K562 (cell line): Measurements from ENCODE around the gene SLC25A17.

Source experiments
- EZH2 ChIP-seq: IDR thresholded peaks from 2 replicates; pipeline ENCODE4 v1.6.1; 2012; ENCODE audit warnings: low read depth, mild to moderate bottlenecking, inconsistent platforms, low read length, borderline replicate concordance
- FOXA3 ChIP-seq, 2 experiments: fragments of 450-650 bp in 1 of 2; sonication (generic) in 1 of 2; formaldehyde crosslinking; IDR thresholded peaks in 1 of 2; conservative IDR thresholded peaks in 1 of 2; 2 replicates each; pipeline versions ENCODE4 v1.4.0 to v1.8.0; 2020 to 2022; ENCODE audit warnings: mild to moderate bottlenecking in 2 of 2, missing genetic modification reagents in 1 of 2
- HDAC8 ChIP-seq: fragments of 450-650 bp; IDR thresholded peaks from 2 replicates; pipeline ENCODE4 v1.6.1; 2016; ENCODE audit warnings: mild to moderate bottlenecking, missing genetic modification characterization, moderate library complexity, missing compliant biosample characterization
- MAFK ChIP-seq: IDR thresholded peaks from 2 replicates; pipeline ENCODE4 v1.6.1; 2011; ENCODE audit warnings: low read length, improper control_type of control experiment
- MCM7 ChIP-seq, 2 experiments: fragments of 450-650 bp; IDR thresholded peaks; 2 replicates each; pipeline ENCODE4 v1.6.1; 2016 to 2018
- MYNN ChIP-seq, 2 experiments: sonication (generic); formaldehyde crosslinking in 1 of 2; IDR thresholded peaks; 2 replicates each; pipeline versions ENCODE4 v1.5.0 to v1.6.1; 2016 to 2020; ENCODE audit warnings: antibody characterized with exemption in 1 of 2, missing genetic modification reagents in 1 of 2
- NR4A1 ChIP-seq, 2 experiments: fragments of 250-450 bp in 1 of 2; fragments of 450-650 bp in 1 of 2; sonication (Bioruptor Pico) in 1 of 2; IDR thresholded peaks; 2 replicates each; pipeline versions ENCODE4 v1.4.0 to v1.6.1; 2016 to 2020; ENCODE audit warnings: mild to moderate bottlenecking in 2 of 2, missing compliant biosample characterization in 1 of 2, missing genetic modification characterization in 1 of 2, moderate library complexity in 1 of 2
- PHB ChIP-seq: fragments of 250-450 bp; sonication (Bioruptor Pico); IDR thresholded peaks from 2 replicates; pipeline ENCODE4 v1.5.0; 2021
- RFX5 ChIP-seq: IDR thresholded peaks from 2 replicates; pipeline ENCODE4 v1.6.1; 2011; ENCODE audit warnings: low read depth, mild to moderate bottlenecking, improper control_type of control experiment, low read length
- SMC3 ChIP-seq: conservative IDR thresholded peaks from 2 replicates; pipeline ENCODE4 v1.6.1; 2011; ENCODE audit warnings: low read depth, low read length, improper control_type of control experiment; ENCODE audit not compliant: insufficient read depth
- ZNF143 ChIP-seq: sonication (generic); formaldehyde crosslinking; IDR thresholded peaks from 2 replicates; pipeline ENCODE4 v1.9.0; 2022; ENCODE audit warnings: mild to moderate bottlenecking, missing genetic modification reagents
- TF ChIP-seq, protein P1 (sequence below): sonication (generic); formaldehyde crosslinking; IDR thresholded peaks from 2 replicates; pipeline ENCODE4 v1.9.0; 2022; ENCODE audit warnings: mild to moderate bottlenecking, missing genetic modification reagents
- TF ChIP-seq, protein P2 (sequence below), 3 experiments: IDR thresholded peaks in 2 of 3; conservative IDR thresholded peaks in 1 of 3; 2 replicates each; pipeline ENCODE4 v1.5.1; 2011 to 2012; ENCODE audit warnings: low read length in 3 of 3, mild to moderate bottlenecking in 3 of 3, control low read depth in 2 of 3, improper control_type of control experiment in 1 of 3, inconsistent platforms in 1 of 3, low read depth in 1 of 3, mixed read lengths in 1 of 3, moderate library complexity in 1 of 3; ENCODE audit not compliant: insufficient read depth in 2 of 3
- TF ChIP-seq, protein P3 (sequence below), 2 experiments: fragments of 450-650 bp; IDR thresholded peaks; 2 replicates each; pipeline ENCODE4 v1.6.1; 2016

DNA sequence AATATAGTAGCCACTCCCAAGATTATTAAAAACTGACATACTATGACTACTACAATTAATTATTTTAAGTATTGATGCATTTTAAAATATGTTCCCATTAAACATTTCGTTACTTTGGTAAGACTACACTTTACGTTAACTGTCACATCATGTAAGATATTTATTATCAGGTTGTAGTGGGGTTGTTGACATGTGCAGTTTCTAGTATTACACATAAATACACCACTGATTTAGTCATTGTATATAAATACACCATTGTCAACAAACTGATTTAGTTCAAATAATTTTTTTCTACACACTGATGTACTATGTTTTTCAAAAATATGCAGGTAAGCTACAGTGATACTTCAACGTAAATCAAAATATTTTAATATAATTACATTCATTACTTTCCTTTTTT, 25.8 kb upstream of the SLC25A17 start:
- TF ChIP-seq ZNF143 (CRISPR knock-in tag) (no peak), MYNN (IDR thresholded peaks at IDR 0.05) (no peak), MYNN (CRISPR knock-in tag; IDR thresholded peaks at IDR 0.05) (no peak), EZH2 (no peak), RFX5 (no peak), MAFK (no peak), FOXA3 (CRISPR knock-in tag; conservative IDR thresholded peaks at IDR 0.05 in 1 of 2, IDR thresholded peaks at IDR 0.05 in 1 of 2) (no peak), NR4A1 (CRISPR knock-in tag; IDR thresholded peaks at IDR 0.05) (no peak), NR4A1 (tag; IDR thresholded peaks at IDR 0.05) (no peak), SMC3 (no peak), MCM7 (IDR thresholded peaks at IDR 0.05) (no peak), PHB (CRISPR knock-in tag) (no peak), HDAC8 (no peak)
- TF ChIP-seq, protein P1, sequence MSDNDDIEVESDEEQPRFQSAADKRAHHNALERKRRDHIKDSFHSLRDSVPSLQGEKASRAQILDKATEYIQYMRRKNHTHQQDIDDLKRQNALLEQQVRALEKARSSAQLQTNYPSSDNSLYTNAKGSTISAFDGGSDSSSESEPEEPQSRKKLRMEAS: no peak
- TF ChIP-seq, protein P2, sequence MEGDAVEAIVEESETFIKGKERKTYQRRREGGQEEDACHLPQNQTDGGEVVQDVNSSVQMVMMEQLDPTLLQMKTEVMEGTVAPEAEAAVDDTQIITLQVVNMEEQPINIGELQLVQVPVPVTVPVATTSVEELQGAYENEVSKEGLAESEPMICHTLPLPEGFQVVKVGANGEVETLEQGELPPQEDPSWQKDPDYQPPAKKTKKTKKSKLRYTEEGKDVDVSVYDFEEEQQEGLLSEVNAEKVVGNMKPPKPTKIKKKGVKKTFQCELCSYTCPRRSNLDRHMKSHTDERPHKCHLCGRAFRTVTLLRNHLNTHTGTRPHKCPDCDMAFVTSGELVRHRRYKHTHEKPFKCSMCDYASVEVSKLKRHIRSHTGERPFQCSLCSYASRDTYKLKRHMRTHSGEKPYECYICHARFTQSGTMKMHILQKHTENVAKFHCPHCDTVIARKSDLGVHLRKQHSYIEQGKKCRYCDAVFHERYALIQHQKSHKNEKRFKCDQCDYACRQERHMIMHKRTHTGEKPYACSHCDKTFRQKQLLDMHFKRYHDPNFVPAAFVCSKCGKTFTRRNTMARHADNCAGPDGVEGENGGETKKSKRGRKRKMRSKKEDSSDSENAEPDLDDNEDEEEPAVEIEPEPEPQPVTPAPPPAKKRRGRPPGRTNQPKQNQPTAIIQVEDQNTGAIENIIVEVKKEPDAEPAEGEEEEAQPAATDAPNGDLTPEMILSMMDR (IDR thresholded peaks at IDR 0.05 in 2 of 3, conservative IDR thresholded peaks at IDR 0.05 in 1 of 3; ENCODE audit: insufficient read depth in 2 of 3, low read depth in 1 of 3, low read length in 3 of 3): no peak
- TF ChIP-seq, protein P3, sequence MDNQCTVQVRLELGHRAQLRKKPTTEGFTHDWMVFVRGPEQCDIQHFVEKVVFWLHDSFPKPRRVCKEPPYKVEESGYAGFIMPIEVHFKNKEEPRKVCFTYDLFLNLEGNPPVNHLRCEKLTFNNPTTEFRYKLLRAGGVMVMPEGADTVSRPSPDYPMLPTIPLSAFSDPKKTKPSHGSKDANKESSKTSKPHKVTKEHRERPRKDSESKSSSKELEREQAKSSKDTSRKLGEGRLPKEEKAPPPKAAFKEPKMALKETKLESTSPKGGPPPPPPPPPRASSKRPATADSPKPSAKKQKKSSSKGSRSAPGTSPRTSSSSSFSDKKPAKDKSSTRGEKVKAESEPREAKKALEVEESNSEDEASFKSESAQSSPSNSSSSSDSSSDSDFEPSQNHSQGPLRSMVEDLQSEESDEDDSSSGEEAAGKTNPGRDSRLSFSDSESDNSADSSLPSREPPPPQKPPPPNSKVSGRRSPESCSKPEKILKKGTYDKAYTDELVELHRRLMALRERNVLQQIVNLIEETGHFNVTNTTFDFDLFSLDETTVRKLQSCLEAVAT (IDR thresholded peaks at IDR 0.05): no peak
